ENCODE results near the gene FAP.

Gene FAP

GRCh38 chr2:162123806-162124758 lies 119.2 kb downstream of the FAP start:
- peak; percentile 38 for DNase-seq

Measured in NCI-H774 (cell line).